MM.1S (cell line): ENCODE data around the gene ANKRD10.

ENCODE experiments used
- DNase-seq: peaks from one replicate; pipeline ENCODE4 v3.0.0-alpha.2; 2015
- H2AFZ ChIP-seq: fragments of 300-600 bp; sonication (generic); 2 replicates; pipeline ENCODE4 v1.6.0; 2016; ENCODE audit warnings: antibody characterized with exemption, low read length
- H3F3A ChIP-seq: fragments of 300-600 bp; sonication (generic); 2 replicates; pipeline ENCODE4 v1.6.1; 2016; ENCODE audit warnings: mild to moderate bottlenecking, antibody characterized with exemption, low read length, moderate library complexity, mixed read lengths; ENCODE audit not compliant: insufficient read depth
- H3K27ac ChIP-seq: fragments of 300-600 bp; sonication (generic); 2 replicates; pipeline ENCODE4 v1.5.1; 2016; ENCODE audit warnings: mild to moderate bottlenecking, low read length
- H3K27me3 ChIP-seq: fragments of 300-600 bp; sonication (generic); replicated peaks from 2 replicates; pipeline ENCODE4 v1.6.0; 2016; ENCODE audit warnings: low read length; ENCODE audit not compliant: insufficient read depth
- H3K36me3 ChIP-seq: fragments of 300-600 bp; sonication (generic); replicated peaks from 2 replicates; pipeline ENCODE4 v1.6.1; 2016; ENCODE audit warnings: mild to moderate bottlenecking, low read length, mixed read lengths; ENCODE audit not compliant: insufficient read depth
- H3K4me1 ChIP-seq: fragments of 300-600 bp; sonication (generic); 2 replicates; pipeline ENCODE4 v1.6.1; 2016; ENCODE audit warnings: low read length, mixed read lengths
- H3K4me2 ChIP-seq: fragments of 300-600 bp; sonication (generic); 2 replicates; pipeline ENCODE4 v1.6.0; 2016; ENCODE audit warnings: low read depth, low read length
- H3K4me3 ChIP-seq: fragments of 300-600 bp; sonication (generic); 2 replicates; pipeline ENCODE4 v1.5.1; 2016; ENCODE audit warnings: low read length, mixed read lengths
- H3K79me2 ChIP-seq: fragments of 300-600 bp; sonication (generic); 2 replicates; pipeline ENCODE4 v1.6.1; 2016; ENCODE audit warnings: mixed run types, low read length, mixed read lengths
- H3K9ac ChIP-seq: fragments of 300-600 bp; sonication (generic); 2 replicates; pipeline ENCODE4 v1.6.1; 2016; ENCODE audit warnings: low read length, mixed read lengths
- H3K9me2 ChIP-seq: fragments of 300-600 bp; sonication (generic); replicated peaks from 2 replicates; pipeline ENCODE4 v1.6.1; 2016; ENCODE audit warnings: mild to moderate bottlenecking, low read length, mixed read lengths; ENCODE audit not compliant: insufficient read depth
- H3K9me3 ChIP-seq: fragments of 300-600 bp; sonication (generic); replicated peaks from 2 replicates; pipeline ENCODE4 v1.6.1; 2016; ENCODE audit warnings: mild to moderate bottlenecking, low read length, mixed read lengths; ENCODE audit not compliant: insufficient read depth
- H4K20me1 ChIP-seq: fragments of 300-600 bp; sonication (generic); 2 replicates; pipeline ENCODE4 v1.6.1; 2016; ENCODE audit warnings: mild to moderate bottlenecking, low read length, moderate library complexity, mixed read lengths; ENCODE audit not compliant: insufficient read depth
- CTCF ChIP-seq: fragments of 300-600 bp; sonication (generic); IDR thresholded peaks from 2 replicates; pipeline ENCODE4 v1.5.1; 2016; ENCODE audit warnings: antibody characterized with exemption, low read length, mixed read lengths
- EZH2 ChIP-seq: fragments of 300-600 bp; sonication (generic); optimal IDR thresholded peaks from 2 replicates; pipeline ENCODE3; 2017; ENCODE audit warnings: low read depth, mild to moderate bottlenecking, antibody characterized with exemption, low read length, mixed read lengths
- EZH2phosphoT487 ChIP-seq: fragments of 300-600 bp; sonication (generic); IDR thresholded peaks from 2 replicates; pipeline ENCODE4 v1.6.1; 2018; ENCODE audit warnings: antibody characterized with exemption, low read length

The ANKRD10 gene

GRCh38 chr13:110835721-110836604, 78.9 kb downstream of the ANKRD10 start:
- Histone ChIP-seq H3K36me3 (no peaks in the 10 kb centered on the region), H3F3A (no peaks in the 10 kb centered on the region), H3K4me3 (no peak overlapping the region), H3K9ac (no peak overlapping the region), H4K20me1 (no peaks in the 10 kb centered on the region), H3K9me2 (no peaks in the 10 kb centered on the region), H3K4me2 (no peak overlapping the region), H3K27me3 (no peaks in the 10 kb centered on the region), H2AFZ (no peak overlapping the region), H3K79me2 (no peaks in the 10 kb centered on the region), H3K27ac (no peak overlapping the region), H3K4me1 (no peaks in the 10 kb centered on the region), H3K9me3 (no peaks in the 10 kb centered on the region)
- TF ChIP-seq EZH2 (no peak), CTCF (no peak), EZH2phosphoT487 (no peak)
- DNase-seq, result no peak

- H4K20me1 ChIP-seq, result no peaks in the 10 kb centered on the region
- H3K79me2 ChIP-seq, result no peaks in the 10 kb centered on the region
- no peaks in the 10 kb centered on the region for H3F3A ChIP-seq
- no peak overlapping the region for H2AFZ ChIP-seq
- no peaks in the 10 kb centered on the region for H3K27me3 ChIP-seq
- no peaks in the 10 kb centered on the region for H3K9me3 ChIP-seq
- H3K27ac ChIP-seq, result no peak overlapping the region
- no peak overlapping the region for H3K4me3 ChIP-seq
- no peaks in the 10 kb centered on the region for H3K36me3 ChIP-seq
- no peak overlapping the region for H3K9ac ChIP-seq
- H3K9me2 ChIP-seq, result no peaks in the 10 kb centered on the region
- no peak overlapping the region for H3K4me2 ChIP-seq
- no peak for DNase-seq
- TF ChIP-seq EZH2 (no peak), EZH2phosphoT487 (no peak), CTCF (no peak)
- H3K4me1 ChIP-seq, result no peaks in the 10 kb centered on the region
These were observed 80.3 kb downstream of the ANKRD10 start for GRCh38 chr13:110834572-110834971.

GRCh38 chr13:110832531-110832930, 82.3 kb downstream of the ANKRD10 start:
- Histone ChIP-seq H3K27me3 (no peaks in the 10 kb centered on the region), H3K9me3 (no peaks in the 10 kb centered on the region), H3K36me3 (no peaks in the 10 kb centered on the region), H3K79me2 (no peaks in the 10 kb centered on the region), H3K27ac (no peak overlapping the region), H3K4me1 (no peaks in the 10 kb centered on the region), H3K4me2 (no peak overlapping the region), H2AFZ (no peak overlapping the region), H3K9ac (no peak overlapping the region), H4K20me1 (no peaks in the 10 kb centered on the region), H3F3A (no peaks in the 10 kb centered on the region), H3K9me2 (no peaks in the 10 kb centered on the region), H3K4me3 (no peak overlapping the region)
- TF ChIP-seq EZH2phosphoT487 (no peak), CTCF (no peak), EZH2 (no peak)
- DNase-seq, result no peak
